Retinal pigment epithelial cell (primary cell): ENCODE results near the gene ANP32E.
A peak's percentile ranks its signal among the peaks of the same experiment; 100 is the strongest.

Source experiments
- DNase-seq: peaks from one replicate; pipeline ENCODE4 v3.0.0-alpha.2; 2010; ENCODE audit warnings: low read depth
- H3K4me3 ChIP-seq: 2 replicates; pipeline ENCODE4 v1.5.1; 2011; ENCODE audit warnings: mild to moderate bottlenecking, low read length, control low read depth, moderate library complexity
- TF ChIP-seq, protein P1 (sequence below): conservative IDR thresholded peaks from 2 replicates; pipeline ENCODE4 v1.5.1; 2011; ENCODE audit warnings: low read depth, low read length, control low read depth, inconsistent platforms

ANP32E gene

GRCh38 chr1:150235852-150236613 lies at the start of gene ANP32E:
Gene ANP32E (minus strand): TSS chr1:150236112. CDS start chr1:150235786, 326 bp downstream.
- peak within 1 kb of the TSS; percentile 98 for H3K4me3 ChIP-seq
- DNase-seq, result peak; percentile 99
- TF ChIP-seq, protein P1, sequence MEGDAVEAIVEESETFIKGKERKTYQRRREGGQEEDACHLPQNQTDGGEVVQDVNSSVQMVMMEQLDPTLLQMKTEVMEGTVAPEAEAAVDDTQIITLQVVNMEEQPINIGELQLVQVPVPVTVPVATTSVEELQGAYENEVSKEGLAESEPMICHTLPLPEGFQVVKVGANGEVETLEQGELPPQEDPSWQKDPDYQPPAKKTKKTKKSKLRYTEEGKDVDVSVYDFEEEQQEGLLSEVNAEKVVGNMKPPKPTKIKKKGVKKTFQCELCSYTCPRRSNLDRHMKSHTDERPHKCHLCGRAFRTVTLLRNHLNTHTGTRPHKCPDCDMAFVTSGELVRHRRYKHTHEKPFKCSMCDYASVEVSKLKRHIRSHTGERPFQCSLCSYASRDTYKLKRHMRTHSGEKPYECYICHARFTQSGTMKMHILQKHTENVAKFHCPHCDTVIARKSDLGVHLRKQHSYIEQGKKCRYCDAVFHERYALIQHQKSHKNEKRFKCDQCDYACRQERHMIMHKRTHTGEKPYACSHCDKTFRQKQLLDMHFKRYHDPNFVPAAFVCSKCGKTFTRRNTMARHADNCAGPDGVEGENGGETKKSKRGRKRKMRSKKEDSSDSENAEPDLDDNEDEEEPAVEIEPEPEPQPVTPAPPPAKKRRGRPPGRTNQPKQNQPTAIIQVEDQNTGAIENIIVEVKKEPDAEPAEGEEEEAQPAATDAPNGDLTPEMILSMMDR, result no peak

GRCh38 chr1:150283260-150283659 lies 47.3 kb upstream of the ANP32E start:
- H3K4me3 ChIP-seq, result peak overlapping the region; percentile 67
- no peak for DNase-seq
- TF ChIP-seq, protein P1, result no peak

DNA sequence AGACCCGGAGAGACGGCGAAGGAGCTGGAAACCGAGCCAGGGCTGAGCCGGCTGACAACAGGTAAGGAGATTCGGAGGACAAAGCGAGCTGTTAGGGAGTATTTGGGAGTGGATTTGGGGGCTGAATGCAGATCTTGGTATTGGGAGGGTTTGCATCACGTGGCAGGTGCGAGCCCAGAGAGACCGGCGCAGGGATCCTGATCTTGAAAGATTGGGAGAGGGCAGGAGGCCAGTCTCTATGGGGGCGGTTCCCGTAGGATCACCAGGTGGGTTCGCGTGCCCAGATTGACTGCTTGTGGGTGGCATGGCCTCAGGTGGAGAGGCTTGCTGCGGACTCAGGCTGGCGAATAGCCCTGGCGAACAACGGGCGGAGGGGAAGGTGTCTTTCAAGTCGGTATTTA lies 46.6 kb upstream of the ANP32E start:
- no peak for DNase-seq
- TF ChIP-seq, protein P1, result no peak
- H3K4me3 ChIP-seq, result peak overlapping the region; percentile 67

- TF ChIP-seq, protein P1, result no peak
- H3K4me3 ChIP-seq, result peak within 1 kb of the TSS; percentile 67
- DNase-seq, result peak; percentile 97
These were observed 46.0 kb upstream of the ANP32E start, which contains the start of gene CIART for GRCh38 chr1:150281758-150282557. Gene CIART (plus strand): TSS chr1:150282554. CDS start chr1:150283268, 714 bp downstream.

DNA sequence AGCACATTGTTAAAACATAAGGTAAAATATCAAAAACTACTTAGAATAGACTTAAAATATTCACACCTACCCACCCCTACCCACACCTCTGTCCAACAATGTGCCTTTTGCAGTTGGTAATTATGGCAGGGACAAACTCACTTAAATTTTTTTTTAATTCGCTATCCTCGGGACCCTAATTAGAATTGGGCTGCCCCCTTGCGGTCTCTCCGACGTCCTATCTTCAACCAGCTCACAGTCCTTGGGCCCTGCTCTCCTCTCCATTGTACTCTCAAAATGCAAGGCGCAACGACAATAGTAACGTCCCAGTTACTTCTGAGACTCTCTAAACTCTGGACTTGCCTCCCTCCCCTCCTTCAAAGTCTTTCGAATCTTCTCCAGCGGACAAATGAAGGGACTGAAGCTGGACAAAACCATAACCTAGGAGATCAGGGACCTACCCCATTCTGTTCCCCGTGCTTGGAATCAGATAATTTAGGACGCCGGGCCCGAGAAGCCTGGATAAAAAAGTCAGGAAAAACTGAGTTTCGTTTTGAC lies 45.4 kb upstream of the ANP32E start:
- TF ChIP-seq, protein P1, result peak; percentile 76
- peak overlapping the region; percentile 67 for H3K4me3 ChIP-seq
- DNase-seq, result no peak

DNA sequence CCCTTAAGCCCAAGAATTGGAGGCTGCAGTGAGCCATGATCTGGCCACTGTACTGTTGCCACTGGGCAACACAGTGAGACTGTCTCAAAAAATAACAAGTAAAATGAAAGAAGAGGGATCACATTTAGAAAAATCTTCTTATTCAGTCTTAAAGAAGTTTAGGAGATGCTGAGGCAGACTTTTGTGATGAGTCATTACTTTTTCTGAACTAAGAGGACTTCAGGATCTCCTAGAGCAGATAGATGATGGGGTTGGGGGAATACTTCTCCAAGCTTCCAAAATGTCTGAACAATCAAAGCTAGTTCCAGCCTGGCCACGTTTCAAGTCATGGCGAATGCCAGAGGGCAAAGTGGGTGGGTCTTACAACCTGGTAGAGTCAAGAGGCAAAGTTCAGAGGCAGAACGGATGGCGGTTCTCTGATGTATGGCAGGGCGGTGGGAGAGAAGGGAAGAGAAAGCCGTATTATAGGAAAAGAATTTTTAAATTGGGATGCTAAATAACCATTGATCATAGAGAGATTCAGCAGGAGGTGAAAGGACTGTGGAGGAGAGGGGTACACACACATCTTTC lies 44.3 kb upstream of the ANP32E start:
- no peak overlapping the region for H3K4me3 ChIP-seq
- TF ChIP-seq, protein P1, result no peak
- DNase-seq, result no peak
